PC-9 (cell line): ENCODE results near the gene TTLL5.
A peak's percentile ranks its signal among the peaks of the same experiment; 100 is the strongest.

ENCODE experiments used
- EZH2 ChIP-seq: fragments of 200-600 bp; sonication (generic); IDR thresholded peaks from 2 replicates; pipeline ENCODE4 v1.8.0; 2017; ENCODE audit warnings: antibody characterized with exemption, low read depth
- TF ChIP-seq, protein P1 (sequence below): fragments of 200-600 bp; sonication (generic); conservative IDR thresholded peaks from 2 replicates; pipeline ENCODE4 v1.6.1; 2017; ENCODE audit warnings: mixed run types, antibody characterized with exemption, mild to moderate bottlenecking, moderate library complexity

DNA sequence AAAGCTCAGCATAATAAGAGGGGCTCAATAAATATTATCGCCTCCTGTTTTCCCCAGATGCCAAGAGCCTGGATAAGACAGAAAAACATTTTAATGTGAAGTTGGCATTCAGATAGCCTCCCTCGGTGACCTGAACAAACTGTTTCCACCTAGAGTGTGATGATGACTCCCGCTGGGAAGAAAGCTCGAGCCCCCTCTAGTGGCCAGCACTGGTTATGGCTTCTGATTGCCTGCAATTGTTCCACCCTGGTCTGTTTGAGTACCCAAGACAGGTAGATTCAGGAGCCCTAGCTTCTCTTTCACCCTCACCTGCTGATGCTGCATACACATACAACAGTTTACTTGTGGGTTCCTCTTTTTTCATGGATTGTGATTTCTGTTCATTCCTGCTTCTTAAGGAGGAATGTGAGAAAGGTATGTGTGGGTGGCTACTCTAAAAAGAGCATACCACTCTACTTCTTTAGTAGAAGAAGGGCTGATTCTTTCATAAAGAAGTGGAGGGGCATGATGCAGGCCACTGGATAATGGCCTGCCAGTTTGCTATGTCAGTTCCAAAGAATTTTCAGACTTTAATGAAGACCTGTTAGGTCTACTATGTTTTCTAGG lies 6.8 kb upstream of the TTLL5 start:
- TF ChIP-seq, protein P1, sequence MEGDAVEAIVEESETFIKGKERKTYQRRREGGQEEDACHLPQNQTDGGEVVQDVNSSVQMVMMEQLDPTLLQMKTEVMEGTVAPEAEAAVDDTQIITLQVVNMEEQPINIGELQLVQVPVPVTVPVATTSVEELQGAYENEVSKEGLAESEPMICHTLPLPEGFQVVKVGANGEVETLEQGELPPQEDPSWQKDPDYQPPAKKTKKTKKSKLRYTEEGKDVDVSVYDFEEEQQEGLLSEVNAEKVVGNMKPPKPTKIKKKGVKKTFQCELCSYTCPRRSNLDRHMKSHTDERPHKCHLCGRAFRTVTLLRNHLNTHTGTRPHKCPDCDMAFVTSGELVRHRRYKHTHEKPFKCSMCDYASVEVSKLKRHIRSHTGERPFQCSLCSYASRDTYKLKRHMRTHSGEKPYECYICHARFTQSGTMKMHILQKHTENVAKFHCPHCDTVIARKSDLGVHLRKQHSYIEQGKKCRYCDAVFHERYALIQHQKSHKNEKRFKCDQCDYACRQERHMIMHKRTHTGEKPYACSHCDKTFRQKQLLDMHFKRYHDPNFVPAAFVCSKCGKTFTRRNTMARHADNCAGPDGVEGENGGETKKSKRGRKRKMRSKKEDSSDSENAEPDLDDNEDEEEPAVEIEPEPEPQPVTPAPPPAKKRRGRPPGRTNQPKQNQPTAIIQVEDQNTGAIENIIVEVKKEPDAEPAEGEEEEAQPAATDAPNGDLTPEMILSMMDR, result peak; percentile 95
- no peak for TF ChIP-seq EZH2
